Sigmoid colon (tissue), 7 donors: ENCODE data around the gene RYR3. TPM values are rescaled to one million over a fixed set of nuclear protein-coding genes. Genes with fewer than 3 reads are reported as not detected.

Experiments used
- DNase-seq: peaks from one replicate; pipeline ENCODE4 v3.0.0-alpha.2; 2019
- H3K27ac ChIP-seq, 4 donors: fragments of 200-600 bp; sonication (generic); one replicate each; pipeline ENCODE4 v1.5.1; 2016 to 2019; ENCODE audit warnings: mild to moderate bottlenecking in 1 of 4
- H3K27me3 ChIP-seq, 3 donors: fragments of 200-600 bp; sonication (generic); one replicate each; pipeline ENCODE4 v1.5.1; 2019; ENCODE audit warnings: mild to moderate bottlenecking in 1 of 3
- H3K36me3 ChIP-seq, 4 donors: fragments of 200-600 bp; sonication (generic); one replicate each; pipeline ENCODE4 v1.5.1; 2016 to 2019
- H3K4me1 ChIP-seq, 4 donors: fragments of 200-600 bp; sonication (generic); one replicate each; pipeline ENCODE4 v1.5.1; 2017 to 2019
- H3K4me3 ChIP-seq, 4 donors: fragments of 200-600 bp; sonication (generic); one replicate each; pipeline ENCODE4 v1.5.1; 2017 to 2019; ENCODE audit warnings: mild to moderate bottlenecking in 2 of 4, moderate library complexity in 1 of 4
- H3K9me3 ChIP-seq, 4 donors: fragments of 200-600 bp in 3 of 4; sonication (generic) in 3 of 4; one replicate each; pipeline versions ENCODE4 v1.5.1 to v1.6.1; 2013 to 2019
- CTCF ChIP-seq, 4 experiments: fragments of 450-650 bp in 3 of 4; fragments of 200-600 bp in 1 of 4; IDR thresholded peaks; one replicate each; pipeline ENCODE4 v1.5.1; 2016 to 2019; ENCODE audit warnings: antibody characterized with exemption in 4 of 4, mild to moderate bottlenecking in 3 of 4, moderate library complexity in 2 of 4
- EP300 ChIP-seq, 4 donors: sonication (generic); formaldehyde crosslinking; IDR thresholded peaks; one replicate each; pipeline ENCODE4 v1.6.1; 2017; ENCODE audit warnings: antibody characterized with exemption in 4 of 4
- POLR2A ChIP-seq, 2 donors: fragments of 450-650 bp; IDR thresholded peaks; one replicate each; pipeline ENCODE4 v1.6.1; 2016; ENCODE audit warnings: antibody characterized with exemption in 2 of 2, mild to moderate bottlenecking in 2 of 2, moderate library complexity in 2 of 2
- POLR2AphosphoS5 ChIP-seq, 4 donors: sonication (generic); formaldehyde crosslinking; IDR thresholded peaks; one replicate each; pipeline ENCODE4 v1.6.1; 2017; ENCODE audit warnings: antibody characterized with exemption in 4 of 4
- WGBS, 2 donors: extraction: QIAGEN DNeasy Blood & Tissue Kit; methylation state at CpG; one replicate each; pipeline ENCODE4 v1.1.7; 2013; 5-methylcytosine and 5-hydroxymethylcytosine counted together
- intact Hi-C: fragments of 100-400 bp; cut with DNase I; formaldehyde crosslinking; loops from one replicate; pipeline ENCODE4 v1.15.1; 2023
- polyA plus RNA-seq, 3 donors: library from polyadenylated mRNA; stranded (reverse); fragments of 200-250 nt; gene quantifications; one replicate each; pipeline ENCODE4 v1.2.3, GENCODE V29; 2013
- total RNA-seq, 4 donors: library from RNA; depleted of rRNA; stranded (reverse); fragments of >200 nt; gene quantifications; one replicate each; pipeline ENCODE4 v1.1.0, GENCODE V29; 2016
- donor health status: healthy with polysubstance abuse.
- donor health status: Bipolar disorder and iron deficiency.
- donor health status: healthy.

RYR3 gene
- total and polyA plus RNA-seq, 7 donors, result 0.38 to 29.1 (median 10.5) TPM; not detected in 1

GRCh38 chr15:33742306-33742705 is 431.5 kb downstream of the RYR3 start:
- H3K4me3 ChIP-seq, result no peak overlapping the region
- no peak overlapping the region for H3K27ac ChIP-seq
- no peak for DNase-seq
- H3K4me1 ChIP-seq, result peaks cover 0 to 12% (median 6%) of the 10 kb centered on the region in 4 donors
- peaks cover 0 to 18% (median 0%) of the 10 kb centered on the region in 4 donors for H3K36me3 ChIP-seq
- H3K9me3 ChIP-seq, result no peaks in the 10 kb centered on the region
- intact Hi-C loops, result no loop called here
- WGBS, 2 donors, result 73 to 80% methylated on average over 3 of the region's 3 CpGs
- TF ChIP-seq POLR2A (IDR thresholded peaks at IDR 0.05) (no peak), CTCF (IDR thresholded peaks at IDR 0.05) (no peak), POLR2AphosphoS5 (IDR thresholded peaks at IDR 0.05) (no peak), EP300 (IDR thresholded peaks at IDR 0.05) (no peak)
- H3K27me3 ChIP-seq, result no peaks in the 10 kb centered on the region

DNA sequence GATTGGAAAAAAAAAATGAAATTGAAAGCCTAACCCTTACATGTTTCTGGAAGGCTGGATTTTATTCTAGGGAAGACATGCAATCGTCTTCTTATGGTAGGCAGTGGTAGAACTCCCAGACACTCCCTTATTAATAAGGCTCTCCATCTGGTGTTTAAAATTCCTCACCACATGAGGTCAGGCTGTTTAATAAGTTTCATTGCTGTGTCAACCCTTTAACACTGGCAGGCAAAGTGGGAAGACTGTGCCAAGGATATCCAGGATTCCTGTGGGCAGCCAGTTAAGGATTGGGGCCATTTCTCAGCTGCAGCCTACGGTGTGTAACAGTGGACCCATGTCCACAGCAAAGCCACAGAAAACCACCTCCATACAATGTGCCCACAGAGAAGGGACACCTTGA is 432.0 kb downstream of the RYR3 start:
- intact Hi-C loops, result no loop called here
- DNase-seq, result no peak
- 78 to 80% methylated on average over 2 of the region's 2 CpGs for WGBS, 2 donors

DNA sequence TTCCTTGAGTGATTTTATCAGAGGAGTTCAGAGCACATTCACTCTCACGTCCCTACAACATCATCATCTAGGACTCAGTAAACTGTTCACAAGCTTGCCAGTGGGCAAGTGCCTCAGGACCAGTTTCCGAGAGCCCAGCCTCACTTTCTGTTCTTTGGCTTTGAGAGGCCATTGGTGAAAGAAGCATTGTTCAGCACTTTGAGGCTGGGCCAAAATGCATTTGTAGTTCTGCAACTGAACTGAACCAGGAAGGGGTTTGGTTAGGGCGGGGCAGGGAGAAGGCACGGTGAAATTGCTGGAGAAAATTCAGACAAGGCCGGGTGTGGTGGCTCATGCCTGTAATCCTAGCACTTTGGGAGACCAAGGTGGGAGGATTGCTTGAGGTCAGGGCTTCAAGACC is 435.4 kb downstream of the RYR3 start:
- Histone ChIP-seq H3K36me3 (peaks cover 0 to 28% (median 0%) of the 10 kb centered on the region in 4 donors), H3K4me1 (peaks cover 0 to 12% (median 6%) of the 10 kb centered on the region in 4 donors), H3K9me3 (no peaks in the 10 kb centered on the region), H3K27me3 (no peaks in the 10 kb centered on the region), H3K4me3 (no peak overlapping the region), H3K27ac (no peak overlapping the region)
- WGBS, 2 donors, result 24 to 56% methylated on average over 5 of the region's 5 CpGs
- TF ChIP-seq POLR2AphosphoS5 (IDR thresholded peaks at IDR 0.05), result no peak
- no peak for TF ChIP-seq CTCF (IDR thresholded peaks at IDR 0.05)
- no peak for TF ChIP-seq EP300 (IDR thresholded peaks at IDR 0.05)
- no peak for TF ChIP-seq POLR2A (IDR thresholded peaks at IDR 0.05)
- intact Hi-C loops, result no loop called here
- DNase-seq, result no peak

More for the DNA sequence above, 432.0 kb downstream of the RYR3 start:
- Histone ChIP-seq H3K4me1 (peaks cover 0 to 12% (median 6%) of the 10 kb centered on the region in 4 donors), H3K27ac (no peak overlapping the region), H3K9me3 (no peaks in the 10 kb centered on the region), H3K36me3 (peaks cover 0 to 20% (median 0%) of the 10 kb centered on the region in 4 donors), H3K27me3 (no peaks in the 10 kb centered on the region), H3K4me3 (no peak overlapping the region)
- TF ChIP-seq CTCF (IDR thresholded peaks at IDR 0.05), result no peak
- no peak for TF ChIP-seq POLR2AphosphoS5 (IDR thresholded peaks at IDR 0.05)
- TF ChIP-seq EP300 (IDR thresholded peaks at IDR 0.05), result no peak
- TF ChIP-seq POLR2A (IDR thresholded peaks at IDR 0.05), result no peak

- TF ChIP-seq EP300 (IDR thresholded peaks at IDR 0.05) (no peak), POLR2AphosphoS5 (IDR thresholded peaks at IDR 0.05) (no peak), CTCF (IDR thresholded peaks at IDR 0.05) (no peak), POLR2A (IDR thresholded peaks at IDR 0.05) (no peak)
- H3K27ac ChIP-seq, result no peak overlapping the region
- WGBS, 2 donors, result 84 to 92% methylated on average over 1 of the region's 1 CpG
Observed at GRCh38 chr15:33753012-33753411, 442.2 kb downstream of the RYR3 start.

DNA sequence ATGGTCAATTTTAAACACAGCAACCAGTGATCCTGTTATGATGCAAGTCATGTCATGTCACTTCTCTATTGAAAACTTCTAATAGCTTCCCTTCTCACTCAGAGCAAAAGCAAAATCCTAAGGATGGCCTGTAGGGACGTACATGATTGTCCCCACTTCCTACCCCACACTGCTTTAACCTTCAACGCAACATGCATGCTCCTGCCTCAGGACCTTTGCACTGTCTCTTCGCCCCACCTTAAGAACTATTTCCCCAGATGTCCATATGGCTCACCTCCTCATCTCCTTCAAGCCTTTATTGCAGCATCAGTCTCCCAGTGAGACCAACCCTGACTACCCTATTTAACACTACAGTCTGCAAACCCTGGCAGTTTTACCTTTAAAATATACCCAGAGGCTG is 443.5 kb downstream of the RYR3 start:
- H3K9me3 ChIP-seq, result no peaks in the 10 kb centered on the region
- no peak for TF ChIP-seq POLR2A (IDR thresholded peaks at IDR 0.05)
- TF ChIP-seq POLR2AphosphoS5 (IDR thresholded peaks at IDR 0.05), result no peak
- no peak for TF ChIP-seq CTCF (IDR thresholded peaks at IDR 0.05)
- TF ChIP-seq EP300 (IDR thresholded peaks at IDR 0.05), result no peak
- peaks cover 0 to 39% (median 4%) of the 10 kb centered on the region in 4 donors for H3K36me3 ChIP-seq
- DNase-seq, result no peak
- no peak overlapping the region for H3K4me3 ChIP-seq
- 89 to 90% methylated on average over 3 of the region's 3 CpGs for WGBS, 2 donors
- intact Hi-C loops, result no loop called here
- no peak overlapping the region for H3K27ac ChIP-seq
- H3K27me3 ChIP-seq, result no peaks in the 10 kb centered on the region
- H3K4me1 ChIP-seq, result no peaks in the 10 kb centered on the region

More at GRCh38 chr15:33753012-33753411, 442.2 kb downstream of the RYR3 start:
- no peaks in the 10 kb centered on the region for H3K9me3 ChIP-seq
- no peak for DNase-seq
- intact Hi-C loops, result no loop called here
- H3K4me3 ChIP-seq, result no peak overlapping the region
- H3K27me3 ChIP-seq, result no peaks in the 10 kb centered on the region
- H3K4me1 ChIP-seq, result no peaks in the 10 kb centered on the region
- peaks cover 0 to 39% (median 4%) of the 10 kb centered on the region in 4 donors for H3K36me3 ChIP-seq
